CD4-positive, alpha-beta T cell treated with Interleukin-21 for 1 hour (primary cell): ENCODE results near the gene TANGO6.
"Not testable (repeated sequence)": the region's sequence is repeated elsewhere in the genome, so short reads cannot be mapped to it uniquely, and the experiment has no call there.

Source experiments
- DNase-seq: peaks from one replicate; pipeline ENCODE4 v3.0.0-alpha.2; 2020

TANGO6 gene

DNA sequence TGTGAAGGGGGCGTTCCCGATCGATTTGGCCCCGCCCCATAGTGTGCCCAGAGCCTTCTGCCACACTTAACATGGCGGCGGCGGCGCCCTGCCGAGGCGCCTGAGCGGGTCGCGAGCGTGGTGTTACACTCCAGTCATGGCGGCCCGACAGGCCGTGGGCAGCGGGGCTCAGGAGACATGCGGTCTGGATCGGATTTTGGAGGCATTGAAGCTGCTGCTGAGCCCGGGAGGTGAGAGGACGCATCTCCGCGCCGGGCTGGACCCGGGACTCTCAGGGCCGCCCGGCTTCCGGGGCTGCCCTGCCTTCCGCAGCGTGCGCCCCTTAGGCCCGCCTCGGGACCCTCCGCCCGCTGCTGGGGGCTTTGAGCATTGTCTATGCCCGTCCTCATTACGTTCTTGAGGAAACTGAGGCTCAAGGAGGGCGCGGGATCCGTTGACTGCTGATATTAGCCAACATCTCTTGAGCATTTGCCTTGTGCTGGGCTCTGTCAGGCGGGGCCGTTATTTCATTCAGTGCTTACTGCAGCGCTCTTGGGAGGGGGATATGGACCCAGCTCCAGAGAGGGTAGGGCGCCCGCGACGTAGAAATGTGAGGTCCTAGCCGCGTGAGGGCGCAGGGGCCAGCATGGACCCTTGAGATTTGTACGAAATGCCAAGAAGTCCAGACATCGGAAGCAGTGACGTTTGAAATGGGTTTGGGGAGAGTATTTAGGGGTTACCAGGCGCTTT, at the start of gene TANGO6:
Gene TANGO6 (plus strand): TSS at position 50 of the 729 bp plus-strand sequence. CDS start 87 bp downstream, at position 137.
- DNase-seq, result peak; percentile 93

GRCh38 chr16:68798398-68798797, 44.9 kb upstream of the TANGO6 start:
- DNase-seq, result no peak

DNA sequence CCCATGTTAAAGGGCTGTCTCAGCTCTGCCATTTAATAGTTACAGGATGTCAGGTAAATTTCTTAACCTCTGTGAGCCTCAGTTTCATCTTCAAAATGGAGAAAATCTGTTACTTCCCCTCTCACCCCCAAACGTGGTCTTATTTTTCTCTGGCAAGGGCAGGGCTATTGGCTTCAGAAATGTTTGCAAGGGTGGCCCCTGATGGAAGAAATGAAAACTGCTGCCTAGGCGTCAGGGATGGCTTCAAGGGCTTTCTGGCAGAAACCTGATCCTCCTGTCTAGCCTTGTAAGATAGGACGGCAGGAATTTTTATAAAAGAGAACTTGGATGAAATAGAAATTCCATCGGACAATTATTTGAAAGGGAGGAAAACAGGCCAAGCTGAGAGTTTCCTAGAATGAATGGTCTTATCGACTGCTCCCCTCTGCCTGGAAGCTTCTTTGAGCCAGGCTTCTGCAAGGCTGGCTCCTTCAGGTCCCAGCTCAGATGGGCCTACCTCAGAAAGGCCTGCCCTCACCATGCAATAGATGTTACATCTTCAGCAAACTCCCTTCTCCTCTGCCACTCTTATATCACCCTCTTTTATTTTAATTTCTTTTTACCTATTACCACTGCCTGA, 43.0 kb upstream of the TANGO6 start:
- DNase-seq, result peak; percentile 56

DNA sequence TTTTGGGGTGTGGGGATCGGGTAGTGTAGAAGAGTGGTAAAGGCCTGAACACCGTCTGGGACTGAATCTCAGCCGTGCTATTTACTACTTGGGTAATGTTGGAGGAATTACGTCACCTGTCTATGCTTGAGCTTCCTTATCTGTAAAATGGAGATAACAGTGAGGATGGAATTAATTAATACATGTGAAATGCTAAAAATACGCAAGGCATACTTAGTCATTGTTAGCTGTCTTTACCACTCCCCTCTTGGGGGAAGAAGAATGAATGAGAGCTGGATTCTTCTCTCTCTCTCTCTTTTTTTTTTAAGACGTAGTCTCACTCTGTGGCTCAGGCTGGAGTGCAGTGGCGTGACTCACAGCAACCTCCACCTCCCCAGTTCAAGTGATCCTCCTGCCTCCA, 41.1 kb upstream of the TANGO6 start:
- DNase-seq, result no peak

DNA sequence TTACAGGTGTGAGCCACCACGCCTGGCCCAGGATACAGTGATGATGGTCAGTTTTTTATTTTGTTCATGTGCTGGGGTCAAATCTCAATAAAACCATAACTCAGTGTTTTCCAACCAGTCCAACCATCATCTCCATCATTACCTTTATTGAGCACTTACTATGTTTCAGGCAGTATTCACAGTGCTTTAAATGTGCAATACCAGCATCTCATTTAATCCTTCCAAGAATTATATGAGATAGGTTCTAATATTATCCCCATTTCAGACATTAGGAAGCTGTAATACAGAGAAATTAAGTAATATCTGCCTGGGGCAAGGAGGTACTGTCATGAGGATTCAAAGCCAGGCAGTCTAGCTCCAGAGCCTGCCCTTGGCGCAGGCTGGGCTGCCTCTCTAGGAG, 36.9 kb upstream of the TANGO6 start:
- DNase-seq, result no peak

DNA sequence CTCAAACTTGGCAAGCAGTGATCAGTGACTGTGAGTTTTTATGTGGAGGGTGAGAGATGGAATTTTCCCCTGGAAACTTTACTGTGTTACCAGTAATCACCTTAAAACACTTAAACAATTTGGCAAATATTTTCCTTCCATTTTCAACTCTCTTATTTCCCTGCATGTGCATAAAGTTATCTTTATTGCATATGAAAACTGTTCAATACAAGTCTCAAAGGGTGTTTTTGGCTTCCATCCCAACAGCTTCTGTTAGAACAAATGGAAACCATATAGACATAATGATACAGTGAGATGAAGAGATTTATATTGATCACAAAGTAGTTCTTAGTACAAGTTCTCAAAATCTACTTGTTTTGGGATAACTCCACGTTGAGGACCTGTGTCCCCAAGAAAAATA, 36.4 kb upstream of the TANGO6 start:
- DNase-seq, result no peak

GRCh38 chr16:68814516-68814915, 28.8 kb upstream of the TANGO6 start:
- DNase-seq, result no peak

GRCh38 chr16:68823401-68824135, 19.8 kb upstream of the TANGO6 start:
- DNase-seq, result no peak

GRCh38 chr16:68825427-68825826, 17.9 kb upstream of the TANGO6 start:
- DNase-seq, result no peak

DNA sequence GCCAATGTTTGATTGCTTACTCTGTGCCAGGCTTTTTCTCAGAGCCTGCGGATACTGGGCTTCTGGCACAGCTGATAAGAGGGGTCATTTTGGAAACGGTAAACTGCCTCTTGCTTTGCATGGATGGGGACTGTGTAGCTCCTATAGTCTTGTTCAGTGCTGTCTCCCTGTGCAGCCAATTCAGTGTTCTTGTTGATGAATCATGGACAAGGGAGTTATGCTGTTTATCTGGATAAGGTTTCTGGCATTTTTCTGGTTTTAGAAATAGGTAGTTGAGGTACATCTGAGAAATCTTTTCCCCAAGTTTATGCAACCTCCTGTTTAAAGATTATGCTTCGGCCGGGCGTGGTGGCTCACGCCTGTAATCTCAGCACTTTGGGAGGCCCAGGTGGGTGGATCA, 16.7 kb upstream of the TANGO6 start:
- DNase-seq, result no peak

DNA sequence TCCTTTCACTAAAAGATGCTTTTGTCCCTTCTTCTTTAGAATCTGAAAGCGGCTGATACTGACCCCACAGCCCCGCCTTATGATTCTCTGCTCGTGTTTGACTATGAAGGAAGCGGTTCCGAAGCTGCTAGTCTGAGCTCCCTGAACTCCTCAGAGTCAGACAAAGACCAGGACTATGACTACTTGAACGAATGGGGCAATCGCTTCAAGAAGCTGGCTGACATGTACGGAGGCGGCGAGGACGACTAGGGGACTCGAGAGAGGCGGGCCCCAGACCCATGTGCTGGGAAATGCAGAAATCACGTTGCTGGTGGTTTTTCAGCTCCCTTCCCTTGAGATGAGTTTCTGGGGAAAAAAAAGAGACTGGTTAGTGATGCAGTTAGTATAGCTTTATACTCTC, 10.1 kb upstream of the TANGO6 start:
- no peak for DNase-seq

GRCh38 chr16:68834550-68834949, 8.8 kb upstream of the TANGO6 start:
- DNase-seq, result no peak

DNA sequence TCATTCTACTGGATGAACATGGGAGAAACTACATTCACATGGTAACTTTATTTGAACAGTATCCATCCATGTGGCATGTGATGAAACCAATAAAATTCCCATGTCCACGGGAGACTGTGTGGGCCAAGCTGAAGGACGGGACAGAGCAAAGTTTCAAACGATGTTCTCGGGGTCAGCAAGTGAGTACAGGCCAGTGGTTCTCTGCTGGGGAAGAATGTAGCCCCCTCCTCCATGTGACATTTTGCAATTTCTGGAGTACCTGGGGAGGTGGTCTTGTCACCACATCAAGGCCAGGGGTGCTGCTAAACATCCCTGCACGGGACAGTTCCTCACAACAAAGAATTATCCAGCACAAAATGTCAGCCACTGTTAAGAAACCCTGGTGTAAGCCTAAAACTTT, 7.4 kb upstream of the TANGO6 start:
- DNase-seq, result no peak

DNA sequence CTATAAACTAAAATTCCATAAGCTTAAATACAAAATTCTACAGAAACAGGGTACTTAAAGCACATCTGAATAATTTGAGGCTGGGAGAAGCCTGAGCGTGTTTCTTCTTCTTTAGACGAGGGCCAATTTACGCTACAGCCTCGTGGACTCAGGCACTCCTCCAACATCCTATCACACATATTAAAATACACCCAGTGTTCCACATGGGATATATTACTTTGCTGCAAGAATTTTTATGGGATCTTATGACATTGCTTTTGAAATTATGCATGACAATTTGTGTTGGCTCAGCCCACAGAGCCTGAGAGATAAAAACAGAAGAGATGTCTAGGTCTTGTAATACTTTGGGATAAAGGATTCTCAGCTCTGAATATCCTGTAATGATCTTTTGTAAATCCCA, 3.5 kb upstream of the TANGO6 start:
- no peak for DNase-seq

GRCh38 chr16:68842964-68843481, 308 bp upstream of the TANGO6 start:
- not testable (repeated sequence) for DNase-seq

DNA sequence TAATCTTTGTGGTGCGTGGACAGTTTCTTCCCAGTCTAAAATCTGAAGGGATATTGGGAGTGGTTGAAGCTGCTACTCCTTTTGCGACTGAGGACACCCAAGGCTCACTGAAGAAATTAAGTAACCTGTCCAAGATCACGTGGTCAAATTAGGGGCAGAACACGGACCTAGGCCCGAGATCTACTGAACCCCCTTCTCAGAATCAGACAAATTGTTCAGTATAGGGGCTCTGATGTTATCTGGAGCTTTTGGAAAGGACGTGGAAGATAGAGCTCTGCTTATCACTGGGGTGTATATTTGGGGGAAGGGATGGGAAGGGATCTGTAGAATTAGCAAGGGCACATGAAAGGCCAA, 857 bp downstream of the TANGO6 start:
- no peak for DNase-seq

DNA sequence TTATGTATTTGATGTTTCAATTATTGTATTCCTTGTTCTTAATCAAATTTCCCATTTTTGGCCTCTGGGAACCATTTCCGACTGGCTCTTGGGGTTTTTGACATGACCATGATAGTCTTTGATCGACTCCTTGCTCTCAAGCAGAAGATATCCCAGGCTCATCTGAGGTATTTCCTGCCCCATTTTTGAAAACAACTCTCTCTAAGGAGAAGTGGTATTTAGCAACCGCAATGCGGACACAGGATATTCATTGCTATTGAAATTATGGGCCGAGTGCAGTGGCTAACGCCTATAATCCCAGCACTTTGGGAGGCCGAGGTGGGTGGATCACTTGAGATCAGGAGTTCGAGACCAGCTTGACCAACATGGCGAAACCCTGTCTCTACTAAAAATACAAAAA, 5.5 kb downstream of the TANGO6 start:
- DNase-seq, result no peak

DNA sequence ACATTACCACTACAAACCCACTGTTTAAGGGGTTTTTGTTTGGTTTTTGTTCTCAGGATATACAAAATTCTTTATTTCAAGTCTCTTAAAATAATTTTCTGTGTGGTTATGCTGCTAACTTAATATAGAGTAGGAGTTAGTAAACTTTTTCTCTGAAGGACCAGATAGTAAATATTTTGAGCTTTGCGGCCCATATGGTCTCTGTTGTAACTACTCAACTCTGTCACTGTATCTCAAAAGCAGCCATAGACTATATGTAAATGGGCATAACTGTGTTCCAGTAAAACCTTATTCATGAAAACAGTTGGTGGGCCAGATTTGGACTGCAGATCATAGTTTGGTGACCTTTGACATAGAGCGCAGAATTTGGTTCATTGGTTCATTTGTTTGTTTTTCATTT, 7.2 kb downstream of the TANGO6 start:
- no peak for DNase-seq

GRCh38 chr16:68851601-68852000, 8.3 kb downstream of the TANGO6 start:
- DNase-seq, result no peak

DNA sequence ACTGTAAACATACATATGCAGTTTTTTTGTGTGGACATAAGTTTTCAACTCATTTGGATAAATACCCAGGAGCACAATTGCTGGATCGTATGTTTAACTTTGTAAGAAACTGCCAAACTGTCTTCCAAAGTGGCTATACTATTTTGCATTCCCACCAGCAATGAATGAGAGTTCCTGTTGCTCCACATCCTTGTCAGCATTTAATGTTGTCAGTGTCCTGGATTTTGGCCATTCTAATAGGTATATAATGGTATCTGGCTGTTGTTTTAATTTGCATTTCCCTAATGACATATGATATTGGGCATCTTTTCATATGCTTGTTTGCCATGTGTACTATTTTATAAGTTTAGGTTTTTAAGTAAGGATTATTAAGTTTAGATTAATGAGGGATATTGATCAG, 14.1 kb downstream of the TANGO6 start:
- DNase-seq, result no peak

GRCh38 chr16:68859828-68860227, 16.5 kb downstream of the TANGO6 start:
- DNase-seq, result no peak

DNA sequence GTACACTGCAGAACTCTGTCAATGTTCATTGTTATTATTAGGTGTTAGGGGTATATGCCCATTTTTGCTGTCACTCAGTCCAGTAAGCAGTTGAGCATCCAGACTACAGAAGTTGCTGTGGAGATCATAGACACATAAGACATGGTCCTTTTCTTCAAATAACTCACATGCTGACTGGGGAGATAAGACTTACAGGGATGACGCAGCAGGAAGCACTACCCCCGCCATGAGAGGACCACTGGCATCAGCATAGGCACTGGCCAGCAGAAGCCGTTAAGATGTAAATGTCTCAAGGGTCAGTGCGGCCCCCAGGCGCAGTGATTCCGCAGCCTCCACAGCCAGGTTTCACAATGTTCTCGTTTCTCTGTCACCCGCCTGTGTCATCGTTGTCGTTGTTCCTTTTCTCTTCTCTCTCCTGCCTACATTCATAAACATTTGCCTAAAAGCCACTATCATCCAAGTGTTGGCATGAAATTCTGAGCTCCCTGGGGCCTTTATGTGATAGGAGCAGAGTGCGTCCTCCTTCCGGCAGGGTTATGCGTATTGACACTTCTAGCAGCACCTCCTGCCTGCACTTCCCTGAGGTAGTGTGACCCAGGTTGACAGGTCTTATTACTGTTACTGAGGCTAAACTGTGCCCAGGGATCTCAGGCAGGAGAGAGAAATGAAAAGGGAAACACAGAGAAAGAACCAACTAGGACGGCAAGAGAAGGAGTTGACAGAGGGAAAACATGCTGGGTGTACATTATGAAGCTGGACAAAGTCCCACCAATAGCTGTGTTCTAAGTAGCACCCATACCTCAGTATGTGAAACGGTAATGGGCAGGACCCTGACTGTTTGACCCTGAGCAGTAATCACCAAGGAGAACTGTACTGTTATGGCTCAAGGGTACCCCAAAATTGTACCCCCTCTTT, 17.9 kb downstream of the TANGO6 start:
- no peak for DNase-seq

GRCh38 chr16:68866933-68867332, 23.6 kb downstream of the TANGO6 start:
- DNase-seq, result no peak
